HG03039 (cell line): ENCODE data around the gene EPHA6.
"Not testable (repeated sequence)": the region's sequence is repeated elsewhere in the genome, so short reads cannot be mapped to it uniquely, and the experiment has no call there.

Source experiments
- ATAC-seq: cut with Tn5 transposase; IDR thresholded peaks from one replicate; pipeline ENCODE4 v1.9.1; 2021; ENCODE audit warnings: mild to moderate bottlenecking, moderate library complexity; ENCODE audit not compliant: unreplicated experiment

Gene EPHA6

GRCh38 chr3:97575742-97576141, 761.3 kb downstream of the EPHA6 start:
- ATAC-seq: no peak

GRCh38 chr3:97576221-97576620, 761.8 kb downstream of the EPHA6 start:
- ATAC-seq: no peak

GRCh38 chr3:97579365-97579764, 765.0 kb downstream of the EPHA6 start:
- ATAC-seq: no peak

GRCh38 chr3:97610626-97611025, 796.2 kb downstream of the EPHA6 start:
- ATAC-seq: no peak

- no peak for ATAC-seq
Observed at GRCh38 chr3:97612632-97613031, 798.2 kb downstream of the EPHA6 start.

- ATAC-seq: no peak
Observed at GRCh38 chr3:97613139-97613538, 798.7 kb downstream of the EPHA6 start.

- not testable (repeated sequence) for ATAC-seq
Observed at GRCh38 chr3:97620514-97620913, 806.1 kb downstream of the EPHA6 start.

- ATAC-seq: no peak
Observed at GRCh38 chr3:97636465-97636864, 822.1 kb downstream of the EPHA6 start.

- ATAC-seq: no peak
Observed at GRCh38 chr3:97646932-97647331, 832.5 kb downstream of the EPHA6 start.

GRCh38 chr3:97647441-97647982, 833.1 kb downstream of the EPHA6 start:
- no peak for ATAC-seq

GRCh38 chr3:97655971-97656370, 841.6 kb downstream of the EPHA6 start:
- no peak for ATAC-seq

- no peak for ATAC-seq
Observed at GRCh38 chr3:97656638-97657037, 842.2 kb downstream of the EPHA6 start.

- ATAC-seq: no peak
Observed at GRCh38 chr3:97658668-97659285, 844.4 kb downstream of the EPHA6 start.

- ATAC-seq: no peak
Observed at GRCh38 chr3:97662264-97662663, 847.9 kb downstream of the EPHA6 start.

GRCh38 chr3:97662762-97663161, 848.4 kb downstream of the EPHA6 start:
- ATAC-seq: no peak

GRCh38 chr3:97665896-97666295, 851.5 kb downstream of the EPHA6 start:
- no peak for ATAC-seq

GRCh38 chr3:97670952-97671351, 856.6 kb downstream of the EPHA6 start:
- ATAC-seq: no peak

- ATAC-seq: no peak
Observed at GRCh38 chr3:97673357-97673997, 859.1 kb downstream of the EPHA6 start.

- ATAC-seq: no peak
Observed at GRCh38 chr3:97674461-97674860, 860.1 kb downstream of the EPHA6 start.

GRCh38 chr3:97680210-97680609, 865.8 kb downstream of the EPHA6 start:
- ATAC-seq: no peak

GRCh38 chr3:97680696-97681095, 866.3 kb downstream of the EPHA6 start:
- ATAC-seq: no peak

GRCh38 chr3:97684490-97684889, 870.1 kb downstream of the EPHA6 start:
- no peak for ATAC-seq

- ATAC-seq: no peak
Observed at GRCh38 chr3:97686258-97686657, 871.9 kb downstream of the EPHA6 start.
